Duodenal mucosa (tissue), 2 donors: Measurements from ENCODE around the gene ANKFY1.
"Not testable (repeated sequence)": the region's sequence is repeated elsewhere in the genome, so short reads cannot be mapped to it uniquely, and the experiment has no call there.

Experiments used
- H3K27ac ChIP-seq: one replicate; pipeline ENCODE4 v1.7.0; 2013; ENCODE audit warnings: low read depth, low read length
- H3K27me3 ChIP-seq, 2 donors: one replicate each; pipeline ENCODE4 v1.7.0; 2013; ENCODE audit warnings: low read length in 2 of 2, control low read depth in 1 of 2; ENCODE audit not compliant: insufficient read depth in 2 of 2, control insufficient read depth in 1 of 2
- H3K36me3 ChIP-seq, 2 donors: one replicate each; pipeline ENCODE4 v1.7.0; 2013; ENCODE audit warnings: low read length in 2 of 2, control low read depth in 1 of 2; ENCODE audit not compliant: insufficient read depth in 2 of 2, control insufficient read depth in 1 of 2
- H3K4me1 ChIP-seq, 2 donors: one replicate each; pipeline ENCODE4 v1.7.0; 2013; ENCODE audit warnings: low read length in 2 of 2, control low read depth in 1 of 2; ENCODE audit not compliant: insufficient read depth in 2 of 2, control insufficient read depth in 1 of 2
- H3K4me3 ChIP-seq, 2 donors: one replicate each; pipeline ENCODE4 v1.7.0; 2013; ENCODE audit warnings: low read length in 2 of 2, low read depth in 1 of 2
- H3K9ac ChIP-seq, 2 donors: one replicate each; pipeline ENCODE4 v1.7.0; 2013; ENCODE audit warnings: low read length in 2 of 2, low read depth in 1 of 2
- H3K9me3 ChIP-seq, 2 donors: one replicate each; pipeline ENCODE4 v1.7.0; 2013; ENCODE audit warnings: low read length in 2 of 2, control low read depth in 1 of 2; ENCODE audit not compliant: control insufficient read depth in 1 of 2

Gene ANKFY1

GRCh38 chr17:4148611-4149308 is 115.0 kb downstream of the ANKFY1 start:
- no peak overlapping the region for H3K27ac ChIP-seq
- no peak overlapping the region for H3K9ac ChIP-seq
- peaks cover 0 to 10% of the 10 kb centered on the region in 2 donors for H3K36me3 ChIP-seq
- no peak overlapping the region for H3K4me3 ChIP-seq
- peaks cover 11 to 13% of the 10 kb centered on the region in 2 donors for H3K4me1 ChIP-seq
- no peaks in the 10 kb centered on the region for H3K27me3 ChIP-seq
- H3K9me3 ChIP-seq: no peaks in the 10 kb centered on the region

- Histone ChIP-seq H3K4me1 (peaks cover 11 to 13% of the 10 kb centered on the region in 2 donors), H3K9me3 (no peaks in the 10 kb centered on the region), H3K4me3 (no peak overlapping the region), H3K27ac (no peak overlapping the region), H3K27me3 (no peaks in the 10 kb centered on the region), H3K36me3 (peaks cover 0 to 5% of the 10 kb centered on the region in 2 donors), H3K9ac (no peak overlapping the region)
Measured at GRCh38 chr17:4147751-4148310, 115.9 kb downstream of the ANKFY1 start.

DNA sequence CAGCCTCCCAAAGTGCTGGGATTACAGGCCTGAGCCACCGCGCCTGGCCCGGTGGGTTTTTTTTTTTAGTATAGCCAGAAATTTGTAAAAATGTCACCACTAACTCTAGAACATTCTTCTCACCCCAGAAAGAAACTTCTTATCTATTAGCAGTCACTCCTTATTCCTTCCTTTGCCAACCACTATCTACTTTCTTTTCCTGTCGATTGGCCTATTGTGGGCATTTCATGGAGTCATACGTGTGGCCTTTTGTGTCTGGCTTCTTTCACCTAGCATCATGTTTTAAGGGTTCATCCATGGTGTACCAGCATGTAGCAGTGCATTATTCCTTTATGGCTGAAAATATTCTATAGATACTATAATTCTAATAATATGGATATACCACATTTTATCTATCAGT is 117.1 kb downstream of the ANKFY1 start:
- H3K9ac ChIP-seq: no peak overlapping the region
- H3K4me3 ChIP-seq: no peak overlapping the region
- H3K36me3 ChIP-seq: peaks cover 0 to 5% of the 10 kb centered on the region in 2 donors
- peaks cover 16 to 17% of the 10 kb centered on the region in 2 donors for H3K4me1 ChIP-seq
- no peak overlapping the region for H3K27ac ChIP-seq
- H3K9me3 ChIP-seq: no peaks in the 10 kb centered on the region
- no peaks in the 10 kb centered on the region for H3K27me3 ChIP-seq

DNA sequence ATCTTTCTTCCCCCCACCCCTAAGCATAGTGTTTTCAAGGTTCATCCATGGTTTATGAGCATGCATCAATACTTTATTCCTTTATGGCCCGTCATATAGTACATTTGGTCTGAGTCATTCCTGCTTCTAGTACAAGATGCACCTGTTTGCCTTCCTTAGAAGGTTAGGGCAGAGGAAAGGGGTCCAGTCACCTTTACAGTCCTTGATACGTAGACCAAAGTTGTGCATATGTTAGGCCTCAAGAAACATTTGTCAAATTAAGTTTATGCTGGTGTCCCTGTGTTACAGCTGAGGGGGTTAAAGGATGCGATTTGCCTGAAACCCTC is 119.4 kb downstream of the ANKFY1 start:
- Histone ChIP-seq H3K9ac (peak overlapping the region; percentile 96 to 99), H3K36me3 (peaks cover 0 to 3% of the 10 kb centered on the region in 2 donors), H3K4me3 (peak overlapping the region; percentile 91 to 97), H3K9me3 (no peaks in the 10 kb centered on the region), H3K27ac (peak overlapping the region; percentile 99), H3K4me1 (peaks cover 31 to 35% of the 10 kb centered on the region in 2 donors), H3K27me3 (no peaks in the 10 kb centered on the region)

GRCh38 chr17:4143563-4144421 is 120.0 kb downstream of the ANKFY1 start:
- peak overlapping the region; percentile 96 to 99 for H3K9ac ChIP-seq
- peak overlapping the region; percentile 91 to 97 for H3K4me3 ChIP-seq
- peaks cover 0 to 3% of the 10 kb centered on the region in 2 donors for H3K36me3 ChIP-seq
- H3K27ac ChIP-seq: peak overlapping the region; percentile 99
- H3K4me1 ChIP-seq: peaks cover 36% of the 10 kb centered on the region in 2 donors
- H3K27me3 ChIP-seq: no peaks in the 10 kb centered on the region
- H3K9me3 ChIP-seq: no peaks in the 10 kb centered on the region

DNA sequence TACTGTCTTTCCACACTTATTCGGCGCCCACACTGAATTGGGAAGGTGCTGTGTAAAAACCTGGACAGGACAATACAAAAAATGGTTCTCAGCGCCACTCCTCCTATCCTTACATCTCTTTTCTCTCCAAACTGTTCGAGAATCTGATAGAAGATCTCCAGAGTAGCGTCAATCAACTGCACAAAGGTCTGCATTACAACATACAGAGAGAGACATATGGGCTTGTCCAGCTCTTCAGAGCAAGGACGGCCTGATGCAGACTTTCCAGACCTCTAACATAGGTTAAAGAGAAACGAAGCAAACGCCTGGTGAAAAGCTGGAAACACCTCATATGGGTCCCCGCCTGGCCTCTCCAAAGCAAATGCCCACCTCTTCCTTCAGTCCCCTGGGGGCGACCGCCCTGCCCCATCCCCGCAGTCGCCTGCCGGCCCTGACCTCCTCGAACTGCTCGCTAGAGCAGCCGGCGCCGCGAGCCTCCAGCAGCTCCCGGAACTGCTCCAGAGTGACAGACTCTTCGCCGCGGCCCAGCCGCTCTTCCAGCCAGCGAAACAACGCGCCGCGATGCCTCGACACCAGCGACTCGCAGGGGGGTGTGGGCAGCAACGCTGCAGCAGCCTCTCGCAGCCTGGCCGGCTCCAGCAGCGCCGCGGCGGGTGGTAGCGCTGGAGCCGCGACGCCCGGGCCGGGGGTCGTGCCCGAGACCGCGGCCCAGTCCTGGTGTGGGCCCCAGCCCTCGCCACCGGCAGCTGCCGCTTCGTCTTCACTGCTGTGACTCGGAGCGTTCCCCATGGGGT is 121.5 kb downstream of the ANKFY1 start:
- Histone ChIP-seq H3K4me1 (peaks cover 49 to 51% of the 10 kb centered on the region in 2 donors), H3K36me3 (peaks cover 0 to 3% of the 10 kb centered on the region in 2 donors), H3K27ac (peak overlapping the region; percentile 82), H3K4me3 (peak overlapping the region; percentile 91 to 97), H3K9me3 (no peaks in the 10 kb centered on the region), H3K27me3 (no peaks in the 10 kb centered on the region), H3K9ac (peak overlapping the region; percentile 75 to 90)

- H3K36me3 ChIP-seq: peaks cover 0 to 6% of the 10 kb centered on the region in 2 donors
- peak overlapping the region; percentile 29 to 97 for H3K4me3 ChIP-seq
- H3K4me1 ChIP-seq: peaks cover 63 to 64% of the 10 kb centered on the region in 2 donors
- peak overlapping the region; percentile 3 to 90 for H3K9ac ChIP-seq
- no peaks in the 10 kb centered on the region for H3K9me3 ChIP-seq
- peak overlapping the region; percentile 45 for H3K27ac ChIP-seq
- no peaks in the 10 kb centered on the region for H3K27me3 ChIP-seq
Measured at GRCh38 chr17:4140125-4140524, 123.7 kb downstream of the ANKFY1 start.

GRCh38 chr17:4138906-4139526 is 124.8 kb downstream of the ANKFY1 start:
- H3K9ac ChIP-seq: peak overlapping the region; percentile 3 to 90
- peaks cover 61 to 64% of the 10 kb centered on the region in 2 donors for H3K4me1 ChIP-seq
- not testable (repeated sequence) for H3K27me3 ChIP-seq, H3K36me3 ChIP-seq, H3K9me3 ChIP-seq
- H3K27ac ChIP-seq: peak overlapping the region; percentile 45
- H3K4me3 ChIP-seq: peak overlapping the region; percentile 29 to 97

GRCh38 chr17:4136373-4136772 is 127.4 kb downstream of the ANKFY1 start:
- no peaks in the 10 kb centered on the region for H3K27me3 ChIP-seq
- H3K36me3 ChIP-seq: peaks cover 0 to 10% of the 10 kb centered on the region in 2 donors
- peaks cover 58 to 59% of the 10 kb centered on the region in 2 donors for H3K4me1 ChIP-seq
- H3K27ac ChIP-seq: no peak overlapping the region
- H3K9ac ChIP-seq: peak overlapping the region in 1 of 2 donors; percentile 5
- H3K9me3 ChIP-seq: no peaks in the 10 kb centered on the region
- peak overlapping the region; percentile 7 to 30 for H3K4me3 ChIP-seq
